IMR-90 (cell line): ENCODE data around the gene ALDH6A1. TPM values are rescaled to one million over a fixed set of nuclear protein-coding genes. Genes with fewer than 3 reads are reported as not detected.

Experiments
- ATAC-seq: fragments of 200-7000 bp; cut with Tn5 transposase; 2 replicates; pipeline ENCODE4 v1.9.1; 2020; ENCODE audit warnings: low read depth, mild to moderate bottlenecking, moderate library complexity
- BruUV-seq: library from RNA; stranded (reverse); fragments of 400-500 nt; replicated peaks from 2 replicates; lab custom pipeline; 2021; lab: Mats Ljungman, UMichigan
- CTCF ChIA-PET: fragments of 300-600 bp; formaldehyde crosslinking; extraction: SDS; loops from one replicate; lab custom pipeline; 2021; ENCODE audit warnings: antibody characterized with exemption; lab: Yijun Ruan, JAX
- POLR2A ChIA-PET: fragments of 300-600 bp; sonication (Branson Sonifier 250); formaldehyde crosslinking; loops from one replicate; lab custom pipeline; 2022; ENCODE audit warnings: antibody characterized with exemption; ENCODE audit not compliant: unreplicated experiment; lab: Charles Lee
- DNase-seq: peaks from one replicate; pipeline ENCODE4 v3.0.0; 2013
- H2AFZ ChIP-seq: replicated peaks from 2 replicates; pipeline ENCODE3; 2013; ENCODE audit warnings: low read length, mild to moderate bottlenecking; ENCODE audit not compliant: poor library complexity
- H2AK5ac ChIP-seq: 2 replicates; pipeline ENCODE4 v1.6.1; 2013; ENCODE audit warnings: low read depth, low read length, inconsistent platforms
- H2AK9ac ChIP-seq: replicated peaks from 2 replicates; pipeline ENCODE3; 2013; ENCODE audit warnings: mild to moderate bottlenecking, low read depth, low read length, moderate library complexity; ENCODE audit not compliant: poor library complexity
- H2BK120ac ChIP-seq: 2 replicates; pipeline ENCODE4 v1.6.1; 2013; ENCODE audit warnings: low read depth, low read length, inconsistent platforms
- H2BK15ac ChIP-seq: 3 replicates; pipeline ENCODE4 v1.6.1; 2013; ENCODE audit warnings: low read depth, low read length, inconsistent platforms
- H2BK20ac ChIP-seq: 2 replicates; pipeline ENCODE4 v1.6.1; 2013; ENCODE audit warnings: low read depth, mild to moderate bottlenecking, inconsistent platforms, low read length, moderate library complexity
- H2BK5ac ChIP-seq: 2 replicates; pipeline ENCODE4 v1.6.1; 2013; ENCODE audit warnings: mild to moderate bottlenecking, low read depth, low read length, inconsistent platforms; ENCODE audit not compliant: poor library complexity, severe bottlenecking
- H3K14ac ChIP-seq: replicated peaks from 2 replicates; pipeline ENCODE4 v1.6.1; 2013; ENCODE audit warnings: low read depth, low read length, inconsistent platforms
- H3K18ac ChIP-seq: 2 replicates; pipeline ENCODE4 v1.6.1; 2013; ENCODE audit warnings: low read depth, low read length, control low read depth
- H3K23ac ChIP-seq: 2 replicates; pipeline ENCODE4 v1.6.1; 2013; ENCODE audit warnings: low read depth, low read length, inconsistent platforms
- H3K27ac ChIP-seq: 2 replicates; pipeline ENCODE4 v1.5.1; 2013; ENCODE audit warnings: mild to moderate bottlenecking, control low read depth, low read length; ENCODE audit not compliant: insufficient read depth
- H3K27me3 ChIP-seq: 2 replicates; pipeline ENCODE4 v1.6.1; 2013; ENCODE audit warnings: low read length; ENCODE audit not compliant: control insufficient read depth, insufficient read depth
- H3K36me3 ChIP-seq: 2 replicates; pipeline ENCODE4 v1.6.1; 2013; ENCODE audit warnings: low read length, mixed read lengths; ENCODE audit not compliant: control insufficient read depth, insufficient read depth
- H3K4ac ChIP-seq: 2 replicates; pipeline ENCODE4 v1.6.1; 2013; ENCODE audit warnings: low read depth, low read length, inconsistent platforms
- H3K4me1 ChIP-seq: 2 replicates; pipeline ENCODE4 v1.6.1; 2013; ENCODE audit warnings: low read length, mixed read lengths; ENCODE audit not compliant: control insufficient read depth, insufficient read depth
- H3K4me2 ChIP-seq: 2 replicates; pipeline ENCODE4 v1.6.1; 2013; ENCODE audit warnings: low read depth, mild to moderate bottlenecking, control low read depth, low read length, moderate library complexity
- H3K4me3 ChIP-seq: 2 replicates; pipeline ENCODE4 v1.5.1; 2013; ENCODE audit warnings: low read depth, mild to moderate bottlenecking, control low read depth, low read length, moderate library complexity; ENCODE audit not compliant: insufficient read depth
- H3K56ac ChIP-seq: 2 replicates; pipeline ENCODE4 v1.6.1; 2013; ENCODE audit warnings: low read length, inconsistent platforms; ENCODE audit not compliant: insufficient read depth; ENCODE audit errors: extremely low read depth
- H3K79me1 ChIP-seq, 2 experiments: 2 replicates each; pipeline ENCODE4 v1.6.1; 2013; ENCODE audit warnings: low read length in 2 of 2, inconsistent platforms in 1 of 2, low read depth in 1 of 2
- H3K9ac ChIP-seq: 2 replicates; pipeline ENCODE4 v1.6.1; 2013; ENCODE audit warnings: low read depth, low read length, control low read depth
- H3K9me1 ChIP-seq: 2 replicates; pipeline ENCODE4 v1.6.1; 2013; ENCODE audit warnings: low read length, inconsistent platforms; ENCODE audit not compliant: insufficient read depth
- H3K9me3 ChIP-seq: 2 replicates; pipeline ENCODE4 v1.6.1; 2013; ENCODE audit warnings: low read length; ENCODE audit not compliant: control insufficient read depth, insufficient read depth
- H4K20me1 ChIP-seq: 2 replicates; pipeline ENCODE4 v1.6.1; 2013; ENCODE audit warnings: low read length, inconsistent platforms; ENCODE audit not compliant: insufficient read depth
- H4K5ac ChIP-seq: 2 replicates; pipeline ENCODE4 v1.6.1; 2013; ENCODE audit warnings: mild to moderate bottlenecking, low read depth, low read length, control low read depth
- H4K8ac ChIP-seq, 2 experiments: 2 replicates each; pipeline ENCODE4 v1.6.1; 2013; ENCODE audit warnings: low read depth in 2 of 2, low read length in 2 of 2, control low read depth in 1 of 2, inconsistent platforms in 1 of 2
- H4K91ac ChIP-seq: 2 replicates; pipeline ENCODE4 v1.6.1; 2013; ENCODE audit warnings: low read depth, low read length, inconsistent platforms; ENCODE audit not compliant: insufficient read depth
- BHLHE40 ChIP-seq: fragments of 150-350 bp; IDR thresholded peaks from 2 replicates; pipeline ENCODE4 v1.6.1; 2016; ENCODE audit warnings: mild to moderate bottlenecking, low read depth, low read length
- CHD1 ChIP-seq: IDR thresholded peaks from 2 replicates; pipeline ENCODE4 v1.6.1; 2012; ENCODE audit warnings: low read depth, low read length, improper control_type of control experiment
- CTCF ChIP-seq: conservative IDR thresholded peaks from 2 replicates; pipeline ENCODE4 v1.5.1; 2012; ENCODE audit warnings: mild to moderate bottlenecking, low read depth, low read length, improper control_type of control experiment
- ELK1 ChIP-seq: fragments of 150-350 bp; IDR thresholded peaks from 2 replicates; pipeline ENCODE4 v1.6.1; 2016; ENCODE audit warnings: low read depth, mild to moderate bottlenecking, low read length, moderate library complexity, borderline replicate concordance
- FOS ChIP-seq: fragments of 150-350 bp; IDR thresholded peaks from 2 replicates; pipeline ENCODE4 v1.6.1; 2016; ENCODE audit warnings: low read depth, low read length
- MAFK ChIP-seq: IDR thresholded peaks from 2 replicates; pipeline ENCODE4 v1.6.1; 2012; ENCODE audit warnings: low read depth, low read length, improper control_type of control experiment
- MAZ ChIP-seq: IDR thresholded peaks from 2 replicates; pipeline ENCODE4 v1.6.1; 2012; ENCODE audit warnings: low read depth, mild to moderate bottlenecking, low read length, improper control_type of control experiment, moderate library complexity, borderline replicate concordance
- MXI1 ChIP-seq: IDR thresholded peaks from 2 replicates; pipeline ENCODE4 v1.6.1; 2012; ENCODE audit warnings: low read depth, mild to moderate bottlenecking, low read length, moderate library complexity, borderline replicate concordance
- NFE2L2 ChIP-seq: fragments of 150-350 bp; IDR thresholded peaks from 2 replicates; pipeline ENCODE4 v1.6.1; 2016; ENCODE audit warnings: low read depth, mild to moderate bottlenecking, low read length
- POLR2A ChIP-seq: IDR thresholded peaks from 2 replicates; pipeline ENCODE4 v1.6.1; 2012; ENCODE audit warnings: mild to moderate bottlenecking, low read depth, low read length
- RAD21 ChIP-seq: IDR thresholded peaks from 2 replicates; pipeline ENCODE4 v1.6.1; 2012; ENCODE audit warnings: low read length, improper control_type of control experiment
- RCOR1 ChIP-seq: IDR thresholded peaks from 2 replicates; pipeline ENCODE4 v1.6.1; 2012; ENCODE audit warnings: mild to moderate bottlenecking, low read length, improper control_type of control experiment; ENCODE audit not compliant: insufficient replicate concordance
- RFX5 ChIP-seq: IDR thresholded peaks from 2 replicates; pipeline ENCODE4 v1.8.0; 2012; ENCODE audit warnings: low read depth, mild to moderate bottlenecking, low read length, moderate library complexity
- SMC3 ChIP-seq: fragments of 150-350 bp; IDR thresholded peaks from 2 replicates; pipeline ENCODE4 v1.6.1; 2016; ENCODE audit warnings: low read depth, mild to moderate bottlenecking, antibody characterized with exemption, low read length, moderate library complexity
- USF2 ChIP-seq: fragments of 150-350 bp; IDR thresholded peaks from 2 replicates; pipeline ENCODE4 v1.6.1; 2017; ENCODE audit warnings: mild to moderate bottlenecking, antibody characterized with exemption, low read length, low read depth
- WGBS, 2 experiments: methylation state at CpG; one replicate each; pipeline versions ENCODE4 v1.1.5 to v1.1.7; 2013; ENCODE audit warnings: missing lambda C conversion rate in 2 of 2; ENCODE audit not compliant: insufficient read length in 1 of 2; ENCODE audit errors: extremely low coverage in 2 of 2; 5-methylcytosine and 5-hydroxymethylcytosine counted together
- dilution Hi-C: fragments of 300-500 bp; cut with HindIII; formaldehyde crosslinking; loops from one replicate; pipeline ENCODE4 v1.14.3; 2018; ENCODE audit warnings: low sequenced_read_pairs; ENCODE audit not compliant: unreplicated experiment
- in situ Hi-C: fragments of 300-500 bp; cut with MboI; formaldehyde crosslinking; loops from 3 replicates; pipeline ENCODE4 v1.14.3; 2019; ENCODE audit warnings: low sequenced_read_pairs, inconsistent platforms, mixed read lengths
- intact Hi-C: fragments of 100-400 bp; cut with micrococcal nuclease; formaldehyde crosslinking; loops from 2 replicates; pipeline ENCODE4 v1.10.0; 2022
- polyA plus RNA-seq, 3 experiments: library from polyadenylated mRNA; depleted of rRNA; stranded (reverse); fragments of >200 nt; gene quantifications; 2 replicates each; pipeline ENCODE4 v1.2.3, GENCODE V29; 2012; ENCODE audit warnings: low replicate concordance in 1 of 3
- total RNA-seq: library from RNA; depleted of rRNA; stranded (reverse); fragments of >200 nt; gene quantifications from 2 replicates; pipeline ENCODE4 v1.2.3, GENCODE V29; 2012

ALDH6A1 gene
- total and polyA plus RNA-seq, 2 of the 4 experiments (the other 2 are of a cell fraction): 6.0 to 15.1 TPM

GRCh38 chr14:74089251-74090020 is 5.2 kb upstream of the ALDH6A1 start:
- Histone ChIP-seq H3K79me1 (peaks cover 7 to 29% of the 10 kb centered on the region in 2 experiments), H3K36me3 (peaks cover 1% of the 10 kb centered on the region; the same call in 1 of the 2 replicates), H2BK15ac (no peak overlapping the region), H3K18ac (no peak overlapping the region), H4K91ac (no peak overlapping the region), H3K9ac (no peak overlapping the region), H3K4ac (no peak overlapping the region), H2AK9ac (no peak overlapping the region), H3K9me3 (no peaks in the 10 kb centered on the region), H2BK5ac (no peak overlapping the region), H4K5ac (no peak overlapping the region), H3K27ac (no peak overlapping the region), H3K56ac (no peak overlapping the region), H3K4me3 (no peak overlapping the region), H2BK120ac (no peak overlapping the region), H3K27me3 (no peaks in the 10 kb centered on the region), H3K4me2 (no peak overlapping the region), H3K14ac (no peak overlapping the region), H4K8ac (no peak overlapping the region), H3K4me1 (no peaks in the 10 kb centered on the region), H4K20me1 (no peaks in the 10 kb centered on the region), H3K23ac (no peak overlapping the region), H2BK20ac (no peak overlapping the region), H2AK5ac (no peak overlapping the region), H2AFZ (no peak overlapping the region), H3K9me1 (no peaks in the 10 kb centered on the region)
- CTCF ChIA-PET: interaction anchor here (0.6 kb wide), 1 partner anchor 207 kb away, joined by 3 read pairs; no protein-coding TSS in a partner anchor
- no TSS peak for BruUV-seq
- in situ Hi-C loops: no loop called here
- DNase-seq: no peak
- intact Hi-C loops: no loop called here
- 95% methylated on average over 2 of the region's 8 CpGs; no CpG with 5 or more reads in 1 of the 2 experiments for WGBS, 2 experiments
- no peak for ATAC-seq
- POLR2A ChIA-PET: no interaction called here
- dilution Hi-C loops: no loop called here
- TF ChIP-seq MAFK: no peak
- TF ChIP-seq BHLHE40: no peak
- no peak for TF ChIP-seq RCOR1
- TF ChIP-seq MXI1: no peak
- TF ChIP-seq USF2: no peak
- TF ChIP-seq CTCF: no peak
- no peak for TF ChIP-seq ELK1
- TF ChIP-seq SMC3: no peak
- TF ChIP-seq POLR2A: no peak
- TF ChIP-seq CHD1: no peak
- no peak for TF ChIP-seq MAZ
- no peak for TF ChIP-seq FOS
- no peak for TF ChIP-seq RFX5
- TF ChIP-seq NFE2L2: no peak
- no peak for TF ChIP-seq RAD21
